Psoas muscle (tissue), 8 donors: ENCODE measurements around the gene CYSRT1. TPM values are rescaled to one million over a fixed set of nuclear protein-coding genes. Genes with fewer than 3 reads are reported as not detected.
A peak's percentile ranks its signal among the peaks of the same experiment; 100 is the strongest.

Experiments
- ATAC-seq, 4 donors: fragments of 200-7000 bp; cut with Tn5 transposase; one replicate each; pipeline ENCODE4 v1.9.1; 2020; ENCODE audit warnings: moderate library complexity in 3 of 4, mild to moderate bottlenecking in 2 of 4
- DNase-seq, 2 donors: peaks; one replicate each; pipeline ENCODE4 v3.0.0-alpha.2; 2020
- H3K27ac ChIP-seq: fragments of 200-600 bp; one replicate; pipeline ENCODE4 v1.8.0; 2022
- H3K27me3 ChIP-seq, 3 donors: fragments of 200-600 bp in 1 of 3; one replicate each; pipeline versions ENCODE4 v1.6.1 to v1.8.0; 2013 to 2022; ENCODE audit warnings: low read length in 2 of 3, mild to moderate bottlenecking in 2 of 3, moderate library complexity in 1 of 3; ENCODE audit not compliant: insufficient read depth in 3 of 3
- H3K36me3 ChIP-seq, 2 donors: fragments of 200-600 bp in 1 of 2; one replicate each; pipeline versions ENCODE4 v1.6.1 to v1.8.0; 2013 to 2022; ENCODE audit warnings: low read depth in 1 of 2, mild to moderate bottlenecking in 1 of 2, moderate library complexity in 1 of 2; ENCODE audit not compliant: insufficient read depth in 1 of 2
- H3K4me1 ChIP-seq: fragments of 200-600 bp; one replicate; pipeline ENCODE4 v1.8.0; 2022
- H3K4me3 ChIP-seq: fragments of 200-600 bp; one replicate; pipeline ENCODE4 v1.8.0; 2022; ENCODE audit warnings: mild to moderate bottlenecking
- H3K9me3 ChIP-seq: fragments of 200-600 bp; one replicate; pipeline ENCODE4 v1.8.0; 2022
- CTCF ChIP-seq: fragments of 200-600 bp; IDR thresholded peaks from one replicate; pipeline ENCODE4 v1.8.0; 2022; ENCODE audit warnings: antibody characterized with exemption
- WGBS, 3 donors: extraction: QIAGEN DNeasy Blood & Tissue Kit; methylation state at CpG; one replicate each; pipeline versions ENCODE4 v1.1.6 to v1.1.7; 2013; 5-methylcytosine and 5-hydroxymethylcytosine counted together
- intact Hi-C, 2 donors: fragments of 100-400 bp; cut with DNase I; formaldehyde crosslinking; loops; one replicate each; pipeline versions ENCODE4 v1.11.0 to v1.14.2; 2022
- polyA plus RNA-seq, 3 donors: library from polyadenylated mRNA; stranded (reverse); fragments of 200-250 nt; gene quantifications; one replicate each; pipeline ENCODE4 v1.2.3, GENCODE V29; 2013
- total RNA-seq, 4 donors: library from RNA; stranded (reverse); fragmentation: NEBNext Ultra II Directional in 2 of 4; extraction: Animal tissue kit (Norgen Biotek cat#: 25700) in 2 of 4; gene quantifications; one replicate each; pipeline versions ENCODE4 v1.2.1 to v1.2.4, GENCODE V29; 2021 to 2023
- donor health status: healthy with polysubstance abuse.
- donor health status: DM: no; HTN: no; CAD: no; lungs with moderate emphysema.
- donor health status: Bipolar disorder and iron deficiency.
- donor health status: healthy.
- donor health status: DM: yes; HTN: yes; CAD: no.
- donor health status: DM: no; HTN: no; CAD: no.
- donor health status: DM: no; HTN: no; CAD: no.
- donor health status: DM: yes; HTN: yes; CAD: no.

Gene CYSRT1
- total and polyA plus RNA-seq, 7 donors: 0.08 to 1.1 (median 0.25) TPM; not detected in 1

DNA sequence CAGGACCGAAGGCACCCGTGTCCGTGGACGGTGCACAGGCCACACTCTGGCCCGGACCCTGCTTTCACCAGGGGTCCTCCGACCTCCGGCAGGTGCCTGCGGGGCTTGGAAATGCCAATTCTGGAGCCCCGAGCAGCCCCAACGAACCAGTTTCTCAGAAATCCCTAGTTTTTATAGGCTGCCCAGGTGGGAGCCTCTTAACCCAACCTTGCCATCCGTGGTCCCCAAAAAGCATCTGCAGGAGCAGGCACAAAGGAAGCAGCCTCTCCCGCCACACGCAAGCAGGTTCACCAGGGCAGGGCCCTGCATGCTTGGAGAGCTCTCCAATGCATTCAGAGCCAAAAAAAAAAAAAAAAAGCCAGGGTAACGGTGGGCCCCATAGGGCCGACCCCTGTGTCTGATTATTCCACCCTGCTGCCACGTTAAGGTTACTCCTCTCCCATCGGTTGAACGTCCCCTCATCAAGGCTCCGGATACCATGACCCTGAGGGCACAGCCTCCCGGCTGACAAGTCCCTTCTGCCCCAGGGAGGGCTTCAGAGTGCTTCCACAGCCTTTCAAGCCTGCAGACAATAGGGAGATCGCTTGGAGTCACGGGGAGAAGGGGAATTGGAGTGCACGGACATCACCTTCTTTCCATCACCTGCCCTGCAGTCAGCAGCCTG is 23.6 kb upstream of the CYSRT1 start:
- Histone ChIP-seq H3K9me3 (no peaks in the 10 kb centered on the region), H3K27ac (peak overlapping the region; percentile 86), H3K27me3 (no peaks in the 10 kb centered on the region), H3K36me3 (no peaks in the 10 kb centered on the region), H3K4me3 (peak overlapping the region; percentile 90), H3K4me1 (peaks cover 66% of the 10 kb centered on the region)
- WGBS, 3 donors: 15 to 16% (median 16%) methylated on average over 23 of the region's 23 CpGs
- intact Hi-C loops: no loop called here
- no peak for TF ChIP-seq CTCF
- ATAC-seq (no peak), DNase-seq (no peak)

DNA sequence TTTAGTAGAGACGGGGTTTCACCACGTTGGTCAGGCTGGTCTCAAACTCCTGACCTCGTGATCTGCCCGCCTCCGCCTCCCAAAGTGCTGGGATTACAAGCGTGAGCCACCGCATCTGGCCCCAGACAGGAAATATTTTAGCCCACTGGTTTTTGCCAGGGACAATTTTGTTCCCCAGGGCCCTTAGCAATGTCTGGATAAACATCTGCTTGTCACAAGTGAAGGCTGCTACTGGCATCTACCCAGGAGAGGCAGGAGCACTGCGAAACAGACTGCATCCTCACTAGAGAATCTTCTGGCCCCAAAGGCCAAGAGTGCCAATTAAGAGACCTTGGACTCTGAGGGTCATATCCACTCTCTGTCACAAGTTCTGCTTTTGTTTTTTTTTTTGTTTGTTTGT is 22.0 kb upstream of the CYSRT1 start:
- TF ChIP-seq CTCF: no peak
- no peaks in the 10 kb centered on the region for H3K9me3 ChIP-seq
- H3K27ac ChIP-seq: no peak overlapping the region
- 50 to 63% (median 56%) methylated on average over 8 of the region's 8 CpGs for WGBS, 3 donors
- H3K4me1 ChIP-seq: peaks cover 68% of the 10 kb centered on the region
- DNase-seq (no peak), ATAC-seq (no peak)
- H3K27me3 ChIP-seq: no peaks in the 10 kb centered on the region
- intact Hi-C loops: no loop called here
- H3K36me3 ChIP-seq: no peaks in the 10 kb centered on the region
- peak overlapping the region; percentile 81 for H3K4me3 ChIP-seq

- no peak for TF ChIP-seq CTCF
- Histone ChIP-seq H3K4me1 (peaks cover 51% of the 10 kb centered on the region), H3K9me3 (no peaks in the 10 kb centered on the region), H3K4me3 (peak overlapping the region; percentile 81), H3K36me3 (no peaks in the 10 kb centered on the region), H3K27me3 (no peaks in the 10 kb centered on the region), H3K27ac (peak overlapping the region; percentile 84)
- WGBS, 3 donors: 11 to 12% (median 12%) methylated on average over 21 of the region's 21 CpGs
- peak in 1 of 2 donors; percentile 11 for DNase-seq
- intact Hi-C loops: loop anchor here in 1 of 2 donors (1.0 kb wide), 1 partner anchor 16 kb away; the partner anchor contains the start of genes ANAPC2 and SSNA1
- ATAC-seq: no peak
Measured at GRCh38 chr9:137204731-137205125, 20.2 kb upstream of the CYSRT1 start.

GRCh38 chr9:137205126-137206069 is 19.6 kb upstream of the CYSRT1 start, which contains the start of the genes NDOR1 and TMEM203:
NDOR1 (plus strand) TSS chr9:137205700; CDS start chr9:137205778, 78 bp downstream.
TMEM203 (minus strand) TSS chr9:137205648; CDS start chr9:137205414, 234 bp downstream.
- DNase-seq: peak; percentile 94 to 96
- Histone ChIP-seq H3K4me3 (peak within 1 kb of the TSS; percentile 81), H3K9me3 (no peaks in the 10 kb centered on the region), H3K27ac (peak within 1 kb of the TSS; percentile 84), H3K4me1 (peaks cover 49% of the 10 kb centered on the region), H3K27me3 (no peaks in the 10 kb centered on the region), H3K36me3 (no peaks in the 10 kb centered on the region)
- ATAC-seq: peak; percentile 64 to 78 (median 69)
- intact Hi-C loops: loop anchor here in 1 of 2 donors (1.0 kb wide), 1 partner anchor 17 kb away; the partner anchor contains the start of genes ANAPC2 and SSNA1
- no peak for TF ChIP-seq CTCF
- WGBS, 3 donors: 0 to 1% (median 0%) methylated on average over 83 to 98 of the region's 98 CpGs
